Fibroblast of pulmonary artery (primary cell): Measurements from ENCODE around the gene TAF10.
A peak's percentile ranks its signal among the peaks of the same experiment; 100 is the strongest.

Experiments used
- DNase-seq: peaks from one replicate; pipeline ENCODE4 v3.0.0-alpha.2; 2010; ENCODE audit warnings: low read depth
- H3K4me3 ChIP-seq: replicated peaks from 2 replicates; pipeline ENCODE4 v1.5.1; 2011; ENCODE audit warnings: low read depth, mild to moderate bottlenecking, control low read depth, low read length, moderate library complexity
- TF ChIP-seq, protein P1 (sequence below): IDR thresholded peaks from 2 replicates; pipeline ENCODE4 v1.5.1; 2011; ENCODE audit warnings: mild to moderate bottlenecking, control low read depth, low read length, inconsistent platforms; ENCODE audit errors: missing control alignments

TAF10 gene

DNA sequence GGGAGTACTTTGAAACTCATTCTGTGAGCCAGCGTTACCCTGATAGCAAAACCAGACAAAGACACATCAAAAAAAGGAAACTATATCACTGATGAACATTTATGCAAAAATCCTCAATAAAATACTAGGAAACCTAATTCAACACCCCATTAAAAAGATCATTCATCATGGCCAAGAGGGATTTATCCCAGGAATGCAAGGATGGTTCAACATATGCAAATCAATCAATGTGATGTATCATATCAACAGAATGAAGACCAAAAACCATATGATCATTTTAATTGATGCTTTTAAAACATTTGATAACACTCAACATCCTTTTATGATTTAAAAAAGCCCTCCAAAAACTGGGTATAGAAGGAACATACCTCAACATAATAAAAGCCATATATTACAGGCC is 28.4 kb downstream of the TAF10 start:
- no peak for DNase-seq
- TF ChIP-seq, protein P1, sequence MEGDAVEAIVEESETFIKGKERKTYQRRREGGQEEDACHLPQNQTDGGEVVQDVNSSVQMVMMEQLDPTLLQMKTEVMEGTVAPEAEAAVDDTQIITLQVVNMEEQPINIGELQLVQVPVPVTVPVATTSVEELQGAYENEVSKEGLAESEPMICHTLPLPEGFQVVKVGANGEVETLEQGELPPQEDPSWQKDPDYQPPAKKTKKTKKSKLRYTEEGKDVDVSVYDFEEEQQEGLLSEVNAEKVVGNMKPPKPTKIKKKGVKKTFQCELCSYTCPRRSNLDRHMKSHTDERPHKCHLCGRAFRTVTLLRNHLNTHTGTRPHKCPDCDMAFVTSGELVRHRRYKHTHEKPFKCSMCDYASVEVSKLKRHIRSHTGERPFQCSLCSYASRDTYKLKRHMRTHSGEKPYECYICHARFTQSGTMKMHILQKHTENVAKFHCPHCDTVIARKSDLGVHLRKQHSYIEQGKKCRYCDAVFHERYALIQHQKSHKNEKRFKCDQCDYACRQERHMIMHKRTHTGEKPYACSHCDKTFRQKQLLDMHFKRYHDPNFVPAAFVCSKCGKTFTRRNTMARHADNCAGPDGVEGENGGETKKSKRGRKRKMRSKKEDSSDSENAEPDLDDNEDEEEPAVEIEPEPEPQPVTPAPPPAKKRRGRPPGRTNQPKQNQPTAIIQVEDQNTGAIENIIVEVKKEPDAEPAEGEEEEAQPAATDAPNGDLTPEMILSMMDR, result no peak
- no peak overlapping the region for H3K4me3 ChIP-seq

DNA sequence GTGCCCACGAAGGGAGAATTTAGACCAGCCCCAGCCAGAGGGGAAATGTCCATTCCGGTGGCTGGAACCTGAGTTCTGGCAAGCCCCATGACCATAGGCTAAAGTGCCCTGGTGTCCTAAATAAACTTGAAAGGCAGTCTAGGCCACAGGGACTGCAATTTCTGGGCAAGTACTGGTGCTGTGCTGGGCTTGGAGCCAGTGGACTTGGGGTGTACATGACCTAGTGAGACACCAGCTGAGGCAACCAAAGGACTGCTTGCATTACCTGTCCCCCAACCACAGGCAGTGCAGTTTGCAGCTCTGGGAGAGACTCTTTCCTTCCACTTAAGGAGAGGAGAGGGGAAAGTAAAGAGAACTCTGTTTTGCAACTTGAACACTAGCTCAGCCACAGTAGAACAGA is 32.3 kb downstream of the TAF10 start:
- TF ChIP-seq, protein P1, result no peak
- no peak for DNase-seq
- no peak overlapping the region for H3K4me3 ChIP-seq

DNA sequence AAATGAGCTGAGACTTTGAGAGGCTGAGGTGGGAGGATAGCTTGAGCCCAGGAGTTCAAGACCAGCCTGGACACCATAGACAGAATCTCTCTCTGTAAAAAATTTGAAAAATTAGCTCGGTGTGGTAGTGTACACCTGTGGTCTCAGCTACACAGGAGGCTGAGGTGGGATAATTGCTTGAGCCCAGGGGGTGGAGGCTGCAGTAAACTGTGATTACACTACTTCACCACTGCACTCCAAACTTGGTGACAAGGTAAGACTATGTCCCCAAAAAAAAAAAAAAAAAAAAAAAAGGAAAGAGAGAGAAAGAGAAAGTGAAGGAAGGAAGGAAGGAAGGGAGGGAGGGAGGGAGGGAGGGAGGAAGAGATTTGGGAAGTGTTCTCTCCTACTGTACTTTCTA is 33.9 kb downstream of the TAF10 start:
- TF ChIP-seq, protein P1, result no peak
- no peak for DNase-seq
- no peak overlapping the region for H3K4me3 ChIP-seq

DNA sequence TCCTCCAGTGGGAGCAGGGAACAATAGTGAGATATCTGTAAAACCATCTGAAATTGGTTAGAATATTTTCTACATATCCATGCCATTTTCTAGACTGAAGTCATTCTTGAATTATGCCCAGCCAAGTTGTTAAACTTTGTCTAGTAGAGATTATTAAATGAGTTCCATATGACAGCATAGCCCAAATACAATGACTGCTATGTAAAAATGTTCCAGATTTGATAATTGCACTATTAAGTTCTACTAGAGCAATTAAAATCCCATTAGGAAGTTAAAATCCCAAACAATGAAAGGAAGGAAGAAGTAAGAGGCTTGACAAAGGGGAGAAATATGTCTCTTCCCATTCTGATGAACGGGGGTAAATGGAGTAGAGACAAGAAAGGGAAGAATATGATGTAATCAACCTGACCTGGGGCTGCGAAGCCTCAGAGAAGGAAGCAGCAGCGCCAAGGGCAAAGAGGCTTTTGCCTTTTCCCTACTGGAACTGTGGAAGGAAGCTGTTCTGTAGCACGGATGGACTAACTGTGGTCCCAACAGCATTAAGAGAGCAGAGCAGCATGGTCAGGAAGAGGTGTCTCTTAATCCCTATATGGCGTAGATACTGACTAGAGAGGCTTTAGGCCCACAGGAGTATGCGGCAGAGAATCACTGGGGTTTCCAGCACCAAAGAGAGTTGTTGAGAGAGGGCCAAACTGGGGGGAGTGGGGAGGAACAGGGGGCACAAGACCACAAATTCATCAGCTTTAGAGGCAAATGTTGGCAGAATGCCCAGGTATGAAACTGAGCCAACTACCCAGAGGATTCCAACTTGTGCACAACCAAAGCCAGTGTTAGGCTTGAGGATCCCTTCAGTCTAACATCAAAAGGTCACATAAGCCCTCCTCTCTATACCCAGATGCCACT is 35.3 kb downstream of the TAF10 start:
- DNase-seq, result peak; percentile 77
- H3K4me3 ChIP-seq, result no peak overlapping the region
- TF ChIP-seq, protein P1, result no peak

DNA sequence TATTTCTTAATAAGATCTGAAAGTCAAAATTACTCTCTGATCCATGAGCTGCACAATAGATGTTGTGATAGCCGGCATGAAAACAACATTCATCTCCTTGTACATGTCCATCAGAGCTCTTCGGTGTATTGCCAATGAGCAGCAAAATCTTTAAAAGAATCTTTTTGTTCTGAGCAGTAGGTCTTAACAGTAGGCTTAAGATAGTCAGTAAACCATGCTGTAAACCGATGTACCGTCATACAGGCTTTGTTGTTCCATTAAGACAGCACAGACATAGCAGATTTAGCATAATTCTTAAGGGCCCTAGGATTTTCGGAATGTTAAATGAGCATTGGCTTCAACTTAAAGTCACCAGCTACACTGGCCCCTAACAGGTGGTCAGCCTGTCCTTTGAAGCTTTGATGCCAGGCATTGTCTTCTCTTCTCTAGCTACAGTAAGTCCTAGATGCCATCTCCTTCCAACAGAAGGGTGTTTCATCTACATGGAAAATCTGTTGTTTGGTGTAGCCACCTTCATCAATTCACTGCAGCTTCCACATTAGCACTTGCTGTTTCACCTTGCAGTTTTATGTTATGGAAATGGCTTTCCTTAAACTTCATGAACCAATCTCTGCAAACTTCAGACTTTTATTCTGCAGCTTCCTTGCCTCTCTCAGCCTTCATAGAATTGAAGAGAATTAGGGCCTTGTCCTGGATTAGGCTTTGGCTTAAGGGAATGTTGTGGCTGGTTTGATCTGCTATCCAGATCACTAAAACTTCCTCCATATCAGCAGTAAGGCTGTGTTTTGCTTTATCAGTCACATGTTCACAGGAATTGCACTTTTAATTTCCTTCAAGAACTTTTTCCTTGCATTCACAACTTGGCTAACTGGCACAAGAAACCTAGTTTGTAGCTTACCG is 37.0 kb downstream of the TAF10 start:
- H3K4me3 ChIP-seq, result no peak overlapping the region
- no peak for DNase-seq
- TF ChIP-seq, protein P1, result no peak

DNA sequence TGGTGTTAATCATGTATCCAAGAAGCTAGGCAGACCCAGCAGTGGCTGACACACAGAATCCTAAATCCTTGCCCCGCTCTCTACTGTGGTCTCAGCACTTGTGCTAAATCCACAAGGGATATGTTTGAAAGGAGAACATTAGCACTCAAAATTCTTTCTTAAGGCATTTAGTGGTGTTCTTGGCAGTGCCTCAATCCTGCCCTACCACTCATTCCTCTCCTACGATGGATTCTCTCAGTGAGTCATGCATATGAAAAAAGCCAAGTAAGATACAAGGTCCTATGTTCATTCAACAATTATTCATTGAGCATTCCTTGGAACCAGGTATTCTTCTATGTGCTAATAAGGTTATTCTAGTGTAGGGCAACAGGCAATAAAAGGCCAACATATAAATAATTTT is 39.8 kb downstream of the TAF10 start:
- TF ChIP-seq, protein P1, result no peak
- no peak overlapping the region for H3K4me3 ChIP-seq
- DNase-seq, result peak; percentile 80
